Adrenal gland (tissue), 5 donors: Measurements from ENCODE around the gene TACC2.

Experiments used
- POLR2A ChIP-seq, 2 donors: fragments of 450-650 bp; IDR thresholded peaks; one replicate each; pipeline ENCODE4 v1.6.1; 2017; ENCODE audit warnings: antibody characterized with exemption in 2 of 2, mild to moderate bottlenecking in 2 of 2, moderate library complexity in 1 of 2
- TF ChIP-seq, protein P1 (sequence below), 6 experiments: fragments of 450-650 bp in 4 of 6; fragments of 200-600 bp in 2 of 6; sonication (generic) in 1 of 6; IDR thresholded peaks; 1 replicate in 5 of 6; 2 replicates in 1 of 6; pipeline versions ENCODE4 v1.5.1 to v1.8.0; 2016 to 2021; ENCODE audit warnings: antibody characterized with exemption in 6 of 6, mild to moderate bottlenecking in 2 of 6, moderate library complexity in 1 of 6
- donor health status: DM: no; HTN: no; CAD: no.

DNA sequence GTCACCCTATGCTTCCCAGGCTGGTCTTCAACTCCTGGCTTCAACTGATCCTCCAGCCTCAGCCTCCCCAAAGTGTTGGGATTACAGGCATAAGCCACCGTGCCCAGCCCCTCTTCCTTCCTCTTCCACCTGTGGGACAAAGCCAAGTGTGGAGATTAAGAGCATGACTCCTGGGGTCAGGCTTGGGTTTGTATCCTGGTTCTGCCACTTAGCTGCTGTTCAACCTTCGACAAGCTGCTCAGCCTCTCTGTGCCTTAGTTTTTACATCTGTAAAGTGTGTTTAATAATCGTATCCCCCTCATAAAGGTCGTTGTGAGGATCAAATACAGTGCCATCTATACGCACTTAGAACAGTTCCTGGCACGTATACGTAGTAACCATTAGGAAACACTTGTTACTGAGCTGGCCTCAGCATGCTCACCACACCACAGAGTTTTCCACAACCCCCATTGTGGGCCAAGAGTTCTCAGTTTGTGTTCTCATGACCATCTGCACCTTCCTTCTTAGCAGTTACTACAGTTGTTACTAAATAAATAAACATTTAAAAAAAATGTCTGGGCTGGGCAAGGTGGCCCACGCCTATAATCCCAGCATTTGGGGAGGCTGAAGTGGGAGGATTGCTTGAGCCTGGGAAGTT lies 141.6 kb downstream of the TACC2 start:
- TF ChIP-seq, protein P1, sequence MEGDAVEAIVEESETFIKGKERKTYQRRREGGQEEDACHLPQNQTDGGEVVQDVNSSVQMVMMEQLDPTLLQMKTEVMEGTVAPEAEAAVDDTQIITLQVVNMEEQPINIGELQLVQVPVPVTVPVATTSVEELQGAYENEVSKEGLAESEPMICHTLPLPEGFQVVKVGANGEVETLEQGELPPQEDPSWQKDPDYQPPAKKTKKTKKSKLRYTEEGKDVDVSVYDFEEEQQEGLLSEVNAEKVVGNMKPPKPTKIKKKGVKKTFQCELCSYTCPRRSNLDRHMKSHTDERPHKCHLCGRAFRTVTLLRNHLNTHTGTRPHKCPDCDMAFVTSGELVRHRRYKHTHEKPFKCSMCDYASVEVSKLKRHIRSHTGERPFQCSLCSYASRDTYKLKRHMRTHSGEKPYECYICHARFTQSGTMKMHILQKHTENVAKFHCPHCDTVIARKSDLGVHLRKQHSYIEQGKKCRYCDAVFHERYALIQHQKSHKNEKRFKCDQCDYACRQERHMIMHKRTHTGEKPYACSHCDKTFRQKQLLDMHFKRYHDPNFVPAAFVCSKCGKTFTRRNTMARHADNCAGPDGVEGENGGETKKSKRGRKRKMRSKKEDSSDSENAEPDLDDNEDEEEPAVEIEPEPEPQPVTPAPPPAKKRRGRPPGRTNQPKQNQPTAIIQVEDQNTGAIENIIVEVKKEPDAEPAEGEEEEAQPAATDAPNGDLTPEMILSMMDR (IDR thresholded peaks at IDR 0.05), result no peak
- TF ChIP-seq POLR2A (IDR thresholded peaks at IDR 0.05), result no peak
